Measurements from ENCODE around the gene CEBPE.

The CEBPE gene

GRCh38 chr14:23071244-23071920, 47.7 kb downstream of the CEBPE start:
- no peak for DNase-seq

- no peak for DNase-seq
Measured at GRCh38 chr14:23070262-23071129, 48.6 kb downstream of the CEBPE start.

- no peak for DNase-seq
Measured at GRCh38 chr14:23069413-23069806, 49.6 kb downstream of the CEBPE start.

GRCh38 chr14:23068789-23069412, 50.2 kb downstream of the CEBPE start:
- no peak for DNase-seq

GRCh38 chr14:23067847-23068788, 50.9 kb downstream of the CEBPE start:
- DNase-seq = no peak

Data from SHP77 treated with DMSO at 0.1 percent for 48 hours (cell line).